ENCODE data around the gene SNRPD1. TPM values are rescaled to one million over a fixed set of nuclear protein-coding genes. Genes with fewer than 3 reads are reported as not detected.

SNRPD1 gene
- total and polyA plus RNA-seq, 4 donors, result 3.3 to 44.8 (median 8.2) TPM

- H3K36me3 ChIP-seq (ENCODE audit: control insufficient read depth in 4 of 4, insufficient read depth in 3 of 4, low read depth in 1 of 4, low read length in 3 of 4), result peaks cover 2 to 14% (median 8%) of the 10 kb centered on the region in 4 donors
- no peak for TF ChIP-seq ZBTB33 (IDR thresholded peaks at IDR 0.05)
- TF ChIP-seq TAF1 (conservative IDR thresholded peaks at IDR 0.05), result no peak
- TF ChIP-seq JUND (IDR thresholded peaks at IDR 0.05), result no peak
- TF ChIP-seq FOXA2 (IDR thresholded peaks at IDR 0.05), result no peak
- no peak for TF ChIP-seq RAD21 (IDR thresholded peaks at IDR 0.05)
- no peak for TF ChIP-seq MAX (IDR thresholded peaks at IDR 0.05)
- TF ChIP-seq REST (IDR thresholded peaks at IDR 0.05), result no peak
- TF ChIP-seq ATF3 (IDR thresholded peaks at IDR 0.05), result no peak
- no peak for TF ChIP-seq FOXA1 (IDR thresholded peaks at IDR 0.05)
- no peak for TF ChIP-seq GABPA (IDR thresholded peaks at IDR 0.05 in 1 of 2, conservative IDR thresholded peaks at IDR 0.05 in 1 of 2)
- TF ChIP-seq EGR1 (IDR thresholded peaks at IDR 0.05; ENCODE audit: low read depth in 2 of 2), result no peak
- TF ChIP-seq HNF4G (IDR thresholded peaks at IDR 0.05), result no peak
- TF ChIP-seq SP1 (IDR thresholded peaks at IDR 0.05), result no peak
Measured at GRCh38 chr18:21653361-21653760, 41.2 kb downstream of the SNRPD1 start.

GRCh38 chr18:21656402-21656801, 44.3 kb downstream of the SNRPD1 start:
- no peak for DNase-seq (ENCODE audit: low spot score)
- H3K36me3 ChIP-seq (ENCODE audit: control insufficient read depth in 4 of 4, insufficient read depth in 3 of 4, low read depth in 1 of 4, low read length in 3 of 4), result peaks cover 1 to 12% (median 6%) of the 10 kb centered on the region in 4 donors
- no peak overlapping the region for H3K9ac ChIP-seq (ENCODE audit: low read depth in 1 of 2, low read length in 2 of 2)
- no peak overlapping the region for H3K27ac ChIP-seq (ENCODE audit: low read depth in 1 of 2, low read length in 2 of 2)
- TF ChIP-seq ZBTB33 (IDR thresholded peaks at IDR 0.05) (no peak), RXRA (IDR thresholded peaks at IDR 0.05) (no peak), HNF4G (IDR thresholded peaks at IDR 0.05) (no peak), FOXA2 (IDR thresholded peaks at IDR 0.05) (no peak), CTCF (IDR thresholded peaks at IDR 0.05; ENCODE audit: low read depth, low read length, missing input control) (no peak), NR2F2 (IDR thresholded peaks at IDR 0.05) (no peak), YY1 (IDR thresholded peaks at IDR 0.05) (no peak), EGR1 (IDR thresholded peaks at IDR 0.05; ENCODE audit: low read depth in 2 of 2) (no peak), GABPA (IDR thresholded peaks at IDR 0.05 in 1 of 2, conservative IDR thresholded peaks at IDR 0.05 in 1 of 2) (no peak), SP1 (IDR thresholded peaks at IDR 0.05) (no peak), RAD21 (IDR thresholded peaks at IDR 0.05) (no peak), TAF1 (conservative IDR thresholded peaks at IDR 0.05) (no peak)
- H3K9me3 ChIP-seq (ENCODE audit: control insufficient read depth in 4 of 4, low read length in 3 of 4), result no peaks in the 10 kb centered on the region
- H3K4me3 ChIP-seq (ENCODE audit: low read depth in 1 of 3, low read length in 3 of 3), result no peak overlapping the region
- no peaks in the 10 kb centered on the region for H3K27me3 ChIP-seq (ENCODE audit: control insufficient read depth in 4 of 4, insufficient read depth in 4 of 4, low read length in 3 of 4)
- peaks cover 0 to 2% (median 0%) of the 10 kb centered on the region in 4 donors for H3K4me1 ChIP-seq (ENCODE audit: control insufficient read depth in 4 of 4, insufficient read depth in 4 of 4, low read length in 3 of 4)

More at GRCh38 chr18:21653361-21653760, 41.2 kb downstream of the SNRPD1 start:
- no peak for DNase-seq (ENCODE audit: low spot score)
- Histone ChIP-seq H3K9ac (ENCODE audit: low read depth in 1 of 2, low read length in 2 of 2) (no peak overlapping the region), H3K9me3 (ENCODE audit: control insufficient read depth in 4 of 4, low read length in 3 of 4) (no peaks in the 10 kb centered on the region), H3K27ac (ENCODE audit: low read depth in 1 of 2, low read length in 2 of 2) (no peak overlapping the region), H3K27me3 (ENCODE audit: control insufficient read depth in 4 of 4, insufficient read depth in 4 of 4, low read length in 3 of 4) (no peaks in the 10 kb centered on the region), H3K4me1 (ENCODE audit: control insufficient read depth in 4 of 4, insufficient read depth in 4 of 4, low read length in 3 of 4) (peaks cover 0 to 2% (median 0%) of the 10 kb centered on the region in 4 donors), H3K4me3 (ENCODE audit: low read depth in 1 of 3, low read length in 3 of 3) (no peak overlapping the region)
- WGBS, result 98% methylated on average over 3 of the region's 3 CpGs

Data from liver (tissue), 9 donors.